Uterus (tissue), 2 donors: ENCODE results near the gene LHX4.

Source experiments
- CTCF ChIP-seq, 4 experiments: fragments of 200-600 bp in 2 of 4; fragments of 450-650 bp in 2 of 4; sonication (generic) in 2 of 4; IDR thresholded peaks; one replicate each; pipeline ENCODE4 v1.5.1; 2016 to 2019; ENCODE audit warnings: antibody characterized with exemption in 4 of 4, mild to moderate bottlenecking in 2 of 4, moderate library complexity in 1 of 4
- POLR2A ChIP-seq, 2 donors: fragments of 450-650 bp; IDR thresholded peaks; one replicate each; pipeline ENCODE4 v1.6.1; 2016; ENCODE audit warnings: antibody characterized with exemption in 2 of 2, mild to moderate bottlenecking in 1 of 2, moderate library complexity in 1 of 2

- TF ChIP-seq CTCF (IDR thresholded peaks at IDR 0.05) = no peak
- no peak for TF ChIP-seq POLR2A (IDR thresholded peaks at IDR 0.05)
Observed at GRCh38 chr1:180194546-180195207, 35.4 kb upstream of the LHX4 start.
